A549 (cell line): ENCODE results near the gene DES. TPM values are rescaled to one million over a fixed set of nuclear protein-coding genes. Genes with fewer than 3 reads are reported as not detected.

Experiments
- ATAC-seq, 2 experiments: fragments of 200-7000 bp in 1 of 2; fragments of >200 bp in 1 of 2; cut with Nextera tagmentation in 1 of 2; cut with Tn5 transposase in 1 of 2; 3 replicates each; pipeline versions ENCODE4 v1.8.0 to v1.9.1; 2018 to 2020; ENCODE audit warnings: mild to moderate bottlenecking in 1 of 2, moderate library complexity in 1 of 2
- CTCF ChIA-PET: fragments of 300-600 bp; sonication (Branson Sonifier 250); formaldehyde crosslinking; extraction: SDS; loops from one replicate; lab custom pipeline; 2021; ENCODE audit warnings: antibody characterized with exemption, inconsistent platforms; lab: Yijun Ruan, JAX
- POLR2A ChIA-PET: fragments of 350-600 bp; formaldehyde crosslinking; extraction: SDS; loops from one replicate; lab custom pipeline; 2021; ENCODE audit warnings: antibody characterized with exemption, inconsistent platforms; lab: Yijun Ruan, JAX
- DNase-seq, 2 experiments: peaks; one replicate each; pipeline versions ENCODE4 v3.0.0 to v3.0.0-alpha.2; 2011 to 2016; ENCODE audit warnings: low read depth in 1 of 2, low spot score in 1 of 2
- FAIRE-seq: peaks from 2 replicates; lab custom pipeline; 2011; peaks lifted over from hg19 to GRCh38; lab: Jason Lieb, UNC
- H3K27ac ChIP-seq, 2 experiments: fragments of >200 bp; sonication (Bioruptor Twin); formaldehyde crosslinking; 3 replicates each; pipeline ENCODE4 v1.5.1; 2016 to 2017
- H3K4me1 ChIP-seq: fragments of >200 bp; sonication (Bioruptor Twin); formaldehyde crosslinking; 3 replicates; pipeline ENCODE4 v1.6.1; 2016
- H3K4me2 ChIP-seq: fragments of >200 bp; sonication (Bioruptor Twin); formaldehyde crosslinking; 3 replicates; pipeline ENCODE4 v1.6.1; 2016
- H3K4me3 ChIP-seq: fragments of >200 bp; sonication (Bioruptor Twin); formaldehyde crosslinking; 3 replicates; pipeline ENCODE4 v1.5.1; 2016
- H3K9me3 ChIP-seq: fragments of >200 bp; sonication (Bioruptor Twin); formaldehyde crosslinking; 3 replicates; pipeline ENCODE4 v1.6.1; 2016
- CBX2 ChIP-seq: fragments of 200-600 bp; sonication (generic); IDR thresholded peaks from 2 replicates; pipeline ENCODE4 v1.6.1; 2016; ENCODE audit warnings: low read depth, mild to moderate bottlenecking, borderline replicate concordance
- FOSL2 ChIP-seq, 2 experiments: fragments of 450-650 bp in 1 of 2; fragments of >200 bp in 1 of 2; sonication (Bioruptor Twin) in 1 of 2; formaldehyde crosslinking; IDR thresholded peaks; 2 replicates each; pipeline versions ENCODE4 v1.5.0 to v1.6.1; 2016 to 2020; ENCODE audit warnings: mild to moderate bottlenecking in 1 of 2, moderate library complexity in 1 of 2
- FOXS1 ChIP-seq: fragments of 250-450 bp; sonication (Bioruptor Pico); IDR thresholded peaks from 2 replicates; pipeline ENCODE4 v1.5.0; 2020; ENCODE audit warnings: mild to moderate bottlenecking, moderate library complexity
- GATA3 ChIP-seq: IDR thresholded peaks from 2 replicates; pipeline ENCODE4 v1.6.1; 2012; ENCODE audit warnings: borderline replicate concordance
- HEYL ChIP-seq: fragments of 250-450 bp; sonication (Bioruptor Pico); IDR thresholded peaks from 2 replicates; pipeline ENCODE4 v1.8.0; 2021; ENCODE audit warnings: mild to moderate bottlenecking, moderate library complexity
- JUNB ChIP-seq: fragments of >200 bp; sonication (Bioruptor Twin); formaldehyde crosslinking; IDR thresholded peaks from 2 replicates; pipeline ENCODE4 v1.6.1; 2016
- KDM1A ChIP-seq: fragments of 200-600 bp; sonication (generic); IDR thresholded peaks from 2 replicates; pipeline ENCODE4 v1.6.1; 2016; ENCODE audit warnings: low read depth, mild to moderate bottlenecking
- KDM5A ChIP-seq: fragments of 200-600 bp; sonication (generic); IDR thresholded peaks from 2 replicates; pipeline ENCODE4 v1.6.1; 2016; ENCODE audit warnings: antibody characterized with exemption, mild to moderate bottlenecking
- MYC ChIP-seq: IDR thresholded peaks from 2 replicates; pipeline ENCODE4 v1.6.1; 2012; ENCODE audit warnings: mild to moderate bottlenecking, inconsistent platforms, low read length, improper control_type of control experiment, borderline replicate concordance
- NFE2L2 ChIP-seq: fragments of 150-350 bp; conservative IDR thresholded peaks from 2 replicates; pipeline ENCODE4 v1.6.1; 2014; ENCODE audit warnings: low read length
- NR3C1 ChIP-seq: fragments of >200 bp; sonication (Bioruptor Twin); formaldehyde crosslinking; IDR thresholded peaks from 3 replicates; pipeline ENCODE4 v1.6.1; 2017
- PHF8 ChIP-seq: fragments of 200-600 bp; sonication (generic); IDR thresholded peaks from 2 replicates; pipeline ENCODE4 v1.6.1; 2016; ENCODE audit warnings: low read depth, mild to moderate bottlenecking, antibody characterized with exemption, moderate library complexity, borderline replicate concordance
- RAD21 ChIP-seq, 2 experiments: fragments of >200 bp in 1 of 2; sonication (Bioruptor Twin) in 1 of 2; formaldehyde crosslinking in 1 of 2; IDR thresholded peaks in 1 of 2; conservative IDR thresholded peaks in 1 of 2; 2 replicates in 1 of 2; 3 replicates in 1 of 2; pipeline ENCODE4 v1.6.1; 2012 to 2018; ENCODE audit warnings: inconsistent platforms in 1 of 2
- RARB ChIP-seq: fragments of 250-450 bp; sonication (Bioruptor Pico); IDR thresholded peaks from 2 replicates; pipeline ENCODE4 v1.8.0; 2021; ENCODE audit warnings: mild to moderate bottlenecking, moderate library complexity
- RCOR1 ChIP-seq: fragments of 150-350 bp; IDR thresholded peaks from 2 replicates; pipeline ENCODE4 v1.6.1; 2014; ENCODE audit warnings: antibody characterized with exemption, low read length, low read depth
- RNF2 ChIP-seq: fragments of 200-600 bp; sonication (generic); IDR thresholded peaks from 2 replicates; pipeline ENCODE4 v1.6.1; 2016; ENCODE audit warnings: low read depth, mild to moderate bottlenecking, antibody characterized with exemption, moderate library complexity, borderline replicate concordance
- SMC3 ChIP-seq: fragments of >200 bp; sonication (Bioruptor Twin); formaldehyde crosslinking; IDR thresholded peaks from 3 replicates; pipeline ENCODE4 v1.6.1; 2018; ENCODE audit warnings: inconsistent platforms
- ZC3H11A ChIP-seq: fragments of 450-650 bp; IDR thresholded peaks from 2 replicates; pipeline ENCODE4 v1.6.1; 2014; ENCODE audit warnings: antibody characterized with exemption, mild to moderate bottlenecking
- ZFP36 ChIP-seq: fragments of 450-650 bp; IDR thresholded peaks from 2 replicates; pipeline ENCODE4 v1.6.1; 2014; ENCODE audit warnings: borderline replicate concordance; ENCODE audit not compliant: partially characterized antibody
- ZNF302 ChIP-seq: fragments of 250-450 bp; sonication (Bioruptor Pico); IDR thresholded peaks from 2 replicates; pipeline ENCODE4 v1.9.0; 2021; ENCODE audit warnings: inconsistent platforms, mild to moderate bottlenecking, moderate library complexity
- ZSCAN20 ChIP-seq: fragments of 250-450 bp; sonication (Bioruptor Pico); IDR thresholded peaks from 2 replicates; pipeline ENCODE4 v1.8.0; 2022; ENCODE audit warnings: mild to moderate bottlenecking, moderate library complexity
- WGBS: methylation state at CpG from one replicate; pipeline ENCODE4 v1.1.6; 2017; ENCODE audit errors: missing lambda C conversion rate; 5-methylcytosine and 5-hydroxymethylcytosine counted together
- polyA plus RNA-seq, 4 experiments: library from polyadenylated mRNA; depleted of rRNA in 3 of 4; stranded (reverse); fragments of >200 nt; fragmentation: RNase III in 1 of 4; extraction: RNeasy Plus Mini Kit Qiagen cat#74134 plus additional on column Dnase treatment in 1 of 4; gene quantifications; 2 replicates in 3 of 4; 3 replicates in 1 of 4; pipeline ENCODE4 v1.2.3, GENCODE V29; 2011 to 2017
- TF ChIP-seq, protein P1 (sequence below): fragments of >200 bp; sonication (Bioruptor Twin); formaldehyde crosslinking; IDR thresholded peaks from 3 replicates; pipeline ENCODE4 v1.5.1; 2016
- TF ChIP-seq, protein P2 (sequence below): fragments of 450-650 bp; IDR thresholded peaks from 2 replicates; pipeline ENCODE4 v1.6.1; 2014; ENCODE audit warnings: antibody characterized with exemption

The DES gene
- polyA plus RNA-seq, 2 of the 4 experiments (the other 2 are of a cell fraction), result 0.06 TPM; not detected in 1

DNA sequence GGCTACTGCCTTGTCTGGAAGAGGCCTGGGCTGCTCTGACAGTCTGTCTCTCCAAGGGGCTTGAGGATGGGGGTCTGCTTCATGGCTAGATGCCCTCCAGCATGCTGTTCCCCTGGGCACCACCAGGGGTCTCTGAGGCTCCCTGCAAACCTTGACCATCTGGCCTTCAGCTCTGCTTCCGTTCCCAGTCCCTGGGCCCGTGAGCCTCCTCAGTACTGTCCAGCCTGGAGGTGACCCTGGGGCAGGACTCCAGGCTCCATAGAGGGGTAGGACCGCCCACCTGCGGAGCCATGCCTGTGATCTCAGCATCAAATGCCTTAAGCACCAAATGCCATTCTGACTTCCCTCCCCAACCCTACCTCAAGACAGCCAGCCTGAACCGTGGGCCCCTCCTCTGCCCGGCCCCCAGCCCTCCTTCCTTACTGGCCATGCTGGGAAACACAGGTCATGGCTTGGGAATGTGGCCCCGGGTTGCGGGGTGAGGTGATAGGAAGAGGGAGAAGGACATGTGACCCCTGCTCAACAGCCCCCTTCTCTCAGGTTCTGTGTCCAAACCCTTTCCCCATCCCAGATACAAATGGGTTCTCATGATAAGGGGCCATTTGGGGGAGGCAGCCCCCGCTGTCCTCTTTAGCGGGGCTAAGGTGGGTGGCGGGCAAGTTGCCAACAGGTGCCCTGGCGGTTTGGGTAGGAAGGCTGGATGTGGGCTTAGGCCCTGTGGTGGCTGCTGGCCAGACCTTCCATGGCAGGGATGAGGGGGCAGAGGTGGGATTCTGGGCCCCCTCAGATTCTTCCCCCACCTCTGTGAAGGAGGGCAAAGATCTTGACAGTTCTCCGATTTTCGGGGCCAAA, 41.5 kb downstream of the DES start:
- POLR2A ChIA-PET, result no interaction called here
- TF ChIP-seq ZFP36, result no peak
- TF ChIP-seq RAD21 (conservative IDR thresholded peaks at IDR 0.05 in 1 of 2, IDR thresholded peaks at IDR 0.05 in 1 of 2), result peak; percentile 43 to 61; a peak in 4 of 5 replicates
- TF ChIP-seq, protein P1, sequence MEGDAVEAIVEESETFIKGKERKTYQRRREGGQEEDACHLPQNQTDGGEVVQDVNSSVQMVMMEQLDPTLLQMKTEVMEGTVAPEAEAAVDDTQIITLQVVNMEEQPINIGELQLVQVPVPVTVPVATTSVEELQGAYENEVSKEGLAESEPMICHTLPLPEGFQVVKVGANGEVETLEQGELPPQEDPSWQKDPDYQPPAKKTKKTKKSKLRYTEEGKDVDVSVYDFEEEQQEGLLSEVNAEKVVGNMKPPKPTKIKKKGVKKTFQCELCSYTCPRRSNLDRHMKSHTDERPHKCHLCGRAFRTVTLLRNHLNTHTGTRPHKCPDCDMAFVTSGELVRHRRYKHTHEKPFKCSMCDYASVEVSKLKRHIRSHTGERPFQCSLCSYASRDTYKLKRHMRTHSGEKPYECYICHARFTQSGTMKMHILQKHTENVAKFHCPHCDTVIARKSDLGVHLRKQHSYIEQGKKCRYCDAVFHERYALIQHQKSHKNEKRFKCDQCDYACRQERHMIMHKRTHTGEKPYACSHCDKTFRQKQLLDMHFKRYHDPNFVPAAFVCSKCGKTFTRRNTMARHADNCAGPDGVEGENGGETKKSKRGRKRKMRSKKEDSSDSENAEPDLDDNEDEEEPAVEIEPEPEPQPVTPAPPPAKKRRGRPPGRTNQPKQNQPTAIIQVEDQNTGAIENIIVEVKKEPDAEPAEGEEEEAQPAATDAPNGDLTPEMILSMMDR, result peak; percentile 70
- TF ChIP-seq PHF8, result no peak
- peak; percentile 70 for TF ChIP-seq SMC3
- no peak for TF ChIP-seq KDM1A
- Histone ChIP-seq H3K27ac (peak overlapping the region in 1 of 2 experiments; percentile 44; a peak in 1 of 6 replicates), H3K4me1 (0 out of 3 replicates have a peak, but pooled peaks cover 2% of the 10 kb centered on the region), H3K9me3 (no peaks in the 10 kb centered on the region), H3K4me3 (no peak overlapping the region), H3K4me2 (peak overlapping the region; percentile 12; the same call in 1 of the 3 replicates)
- FAIRE-seq (no peak), ATAC-seq (peak; percentile 78 to 90), DNase-seq (peak; percentile 59 to 75)
- 61% methylated on average over 13 of the region's 14 CpGs for WGBS
- CTCF ChIA-PET, result interaction anchor here (0.5 to 89.4 kb wide), 11 partner anchors 10 to 215 kb away, joined by 3 to 3291 read pairs (median 4); partner anchors contain the start of genes ASIC4, CHPF, DES and GMPPA

DNA sequence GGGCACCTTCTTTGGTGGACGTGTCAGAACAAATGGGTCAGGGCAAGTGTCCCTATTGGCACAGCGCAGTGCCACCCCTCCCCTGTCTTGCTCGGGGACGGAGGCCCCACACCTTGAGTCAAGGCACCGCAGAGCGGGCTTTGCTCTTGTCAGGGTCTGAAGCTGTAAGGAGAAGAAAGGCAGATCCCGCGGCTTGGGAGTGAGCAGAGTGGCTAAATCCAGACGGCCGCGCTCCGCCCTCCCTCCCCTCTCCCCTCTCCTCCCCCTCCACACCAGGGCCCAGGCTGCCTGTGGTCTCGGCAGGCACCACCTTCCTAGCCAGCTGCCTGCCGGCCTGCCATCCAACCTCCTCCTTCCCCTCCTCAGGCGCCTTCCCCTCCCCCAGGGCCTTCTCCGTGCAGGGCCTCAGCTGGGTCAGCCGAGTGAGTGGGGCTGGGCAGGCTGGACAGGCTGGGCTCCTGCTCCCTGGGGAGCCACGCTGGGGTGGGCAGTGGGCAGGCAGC, 42.3 kb downstream of the DES start:
- H3K4me1 ChIP-seq, result 0 out of 3 replicates have a peak, but pooled peaks cover 2% of the 10 kb centered on the region
- ATAC-seq, result peak in 1 of 2 experiments; percentile 8; a peak in 3 of 6 replicates
- no peak overlapping the region for H3K4me3 ChIP-seq
- no peak for DNase-seq
- peak overlapping the region in 1 of 2 experiments; percentile 11; a peak in 2 of 6 replicates for H3K27ac ChIP-seq
- no peak for FAIRE-seq
- WGBS, result 79% methylated on average over 18 of the region's 18 CpGs
- POLR2A ChIA-PET, result no interaction called here
- CTCF ChIA-PET, result interaction anchor here (0.8 to 89.4 kb wide), 2 partner anchors 24 to 46 kb away, joined by 4 to 3291 read pairs; partner anchors contain the start of genes ASIC4, CHPF, GMPPA and TMEM198
- TF ChIP-seq KDM1A, result no peak
- no peak for TF ChIP-seq NR3C1
- TF ChIP-seq MYC, result no peak
- TF ChIP-seq NFE2L2, result no peak
- no peak for TF ChIP-seq KDM5A
- TF ChIP-seq, protein P1, result no peak
- TF ChIP-seq ZC3H11A, result no peak
- no peak for TF ChIP-seq GATA3
- TF ChIP-seq RARB, result no peak
- no peak for TF ChIP-seq FOSL2 (IDR thresholded peaks at IDR 0.05)
- TF ChIP-seq FOSL2 (CRISPR knock-in tag; IDR thresholded peaks at IDR 0.05), result no peak
- no peak for TF ChIP-seq ZSCAN20 (CRISPR knock-in tag)
- TF ChIP-seq, protein P2, sequence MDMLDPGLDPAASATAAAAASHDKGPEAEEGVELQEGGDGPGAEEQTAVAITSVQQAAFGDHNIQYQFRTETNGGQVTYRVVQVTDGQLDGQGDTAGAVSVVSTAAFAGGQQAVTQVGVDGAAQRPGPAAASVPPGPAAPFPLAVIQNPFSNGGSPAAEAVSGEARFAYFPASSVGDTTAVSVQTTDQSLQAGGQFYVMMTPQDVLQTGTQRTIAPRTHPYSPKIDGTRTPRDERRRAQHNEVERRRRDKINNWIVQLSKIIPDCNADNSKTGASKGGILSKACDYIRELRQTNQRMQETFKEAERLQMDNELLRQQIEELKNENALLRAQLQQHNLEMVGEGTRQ, result no peak
- TF ChIP-seq CBX2, result no peak
- TF ChIP-seq RNF2, result no peak
- no peak for TF ChIP-seq JUNB
- TF ChIP-seq HEYL (CRISPR knock-in tag), result no peak
- TF ChIP-seq RCOR1, result no peak
- no peak for TF ChIP-seq ZNF302 (CRISPR knock-in tag)
- no peak for TF ChIP-seq FOXS1 (CRISPR knock-in tag)
- no peak for TF ChIP-seq PHF8
- TF ChIP-seq, all 56 proteins: peak for 0
- no peaks in the 10 kb centered on the region for H3K9me3 ChIP-seq
- no peak overlapping the region for H3K4me2 ChIP-seq
